A549 (cell line): ENCODE data around the gene ZIC1. TPM values are rescaled to one million over a fixed set of nuclear protein-coding genes. Genes with fewer than 3 reads are reported as not detected.
A peak's percentile ranks its signal among the peaks of the same experiment; 100 is the strongest.

Experiments
- ATAC-seq, 2 experiments: fragments of 200-7000 bp in 1 of 2; fragments of >200 bp in 1 of 2; cut with Nextera tagmentation in 1 of 2; cut with Tn5 transposase in 1 of 2; 3 replicates each; pipeline versions ENCODE4 v1.8.0 to v1.9.1; 2018 to 2020; ENCODE audit warnings: mild to moderate bottlenecking in 1 of 2, moderate library complexity in 1 of 2
- CTCF ChIA-PET: fragments of 300-600 bp; sonication (Branson Sonifier 250); formaldehyde crosslinking; extraction: SDS; loops from one replicate; lab custom pipeline; 2021; ENCODE audit warnings: antibody characterized with exemption, inconsistent platforms; lab: Yijun Ruan, JAX
- POLR2A ChIA-PET: fragments of 350-600 bp; formaldehyde crosslinking; extraction: SDS; loops from one replicate; lab custom pipeline; 2021; ENCODE audit warnings: antibody characterized with exemption, inconsistent platforms; lab: Yijun Ruan, JAX
- DNase-seq, 2 experiments: peaks; one replicate each; pipeline versions ENCODE4 v3.0.0 to v3.0.0-alpha.2; 2011 to 2016; ENCODE audit warnings: low read depth in 1 of 2, low spot score in 1 of 2
- FAIRE-seq: peaks from 2 replicates; lab custom pipeline; 2011; peaks lifted over from hg19 to GRCh38; lab: Jason Lieb, UNC
- H3K27ac ChIP-seq, 2 experiments: fragments of >200 bp; sonication (Bioruptor Twin); formaldehyde crosslinking; 3 replicates each; pipeline ENCODE4 v1.5.1; 2016 to 2017
- H3K4me1 ChIP-seq: fragments of >200 bp; sonication (Bioruptor Twin); formaldehyde crosslinking; 3 replicates; pipeline ENCODE4 v1.6.1; 2016
- H3K4me2 ChIP-seq: fragments of >200 bp; sonication (Bioruptor Twin); formaldehyde crosslinking; 3 replicates; pipeline ENCODE4 v1.6.1; 2016
- H3K4me3 ChIP-seq: fragments of >200 bp; sonication (Bioruptor Twin); formaldehyde crosslinking; 3 replicates; pipeline ENCODE4 v1.5.1; 2016
- H3K9me3 ChIP-seq: fragments of >200 bp; sonication (Bioruptor Twin); formaldehyde crosslinking; 3 replicates; pipeline ENCODE4 v1.6.1; 2016
- BCL3 ChIP-seq: fragments of >200 bp; sonication (Bioruptor Twin); formaldehyde crosslinking; IDR thresholded peaks from 3 replicates; pipeline ENCODE4 v1.6.1; 2016
- CBX8 ChIP-seq: fragments of 200-600 bp; sonication (generic); IDR thresholded peaks from 2 replicates; pipeline ENCODE4 v1.6.1; 2016
- CHD4 ChIP-seq: fragments of 200-600 bp; sonication (generic); IDR thresholded peaks from 2 replicates; pipeline ENCODE4 v1.6.1; 2016; ENCODE audit warnings: antibody characterized with exemption, mild to moderate bottlenecking, borderline replicate concordance
- CTCF ChIP-seq: fragments of >200 bp; sonication (Bioruptor Twin); formaldehyde crosslinking; IDR thresholded peaks from 3 replicates; pipeline ENCODE4 v1.5.1; 2016
- E2F6 ChIP-seq: IDR thresholded peaks from 2 replicates; pipeline ENCODE4 v1.6.1; 2012; ENCODE audit warnings: low read depth, borderline replicate concordance
- EHMT2 ChIP-seq: fragments of 200-600 bp; sonication (generic); IDR thresholded peaks from 2 replicates; pipeline ENCODE4 v1.6.1; 2016; ENCODE audit warnings: antibody characterized with exemption, low read depth, mild to moderate bottlenecking, moderate library complexity
- ELK1 ChIP-seq: fragments of 150-350 bp; IDR thresholded peaks from 2 replicates; pipeline ENCODE4 v1.6.1; 2014; ENCODE audit warnings: low read depth, mild to moderate bottlenecking, low read length
- EP300 ChIP-seq, 2 experiments: fragments of >200 bp; sonication (Bioruptor Twin); formaldehyde crosslinking; IDR thresholded peaks; 2 replicates in 1 of 2; 3 replicates in 1 of 2; pipeline ENCODE4 v1.6.1; 2016 to 2017
- FOSB ChIP-seq: fragments of 250-450 bp; sonication (Bioruptor Pico); IDR thresholded peaks from 2 replicates; pipeline ENCODE4 v1.5.0; 2020; ENCODE audit warnings: mild to moderate bottlenecking, moderate library complexity
- FOXS1 ChIP-seq: fragments of 250-450 bp; sonication (Bioruptor Pico); IDR thresholded peaks from 2 replicates; pipeline ENCODE4 v1.5.0; 2020; ENCODE audit warnings: mild to moderate bottlenecking, moderate library complexity
- HEYL ChIP-seq: fragments of 250-450 bp; sonication (Bioruptor Pico); IDR thresholded peaks from 2 replicates; pipeline ENCODE4 v1.8.0; 2021; ENCODE audit warnings: mild to moderate bottlenecking, moderate library complexity
- HOXA7 ChIP-seq: fragments of 250-450 bp; sonication (Bioruptor Pico); IDR thresholded peaks from 2 replicates; pipeline ENCODE4 v1.5.0; 2020; ENCODE audit warnings: mild to moderate bottlenecking, moderate library complexity
- HOXB5 ChIP-seq: fragments of 250-450 bp; sonication (Bioruptor Pico); IDR thresholded peaks from 2 replicates; pipeline ENCODE4 v1.5.0; 2020; ENCODE audit warnings: mild to moderate bottlenecking, moderate library complexity
- JUN ChIP-seq, 2 experiments: fragments of >200 bp; sonication (Bioruptor Twin); formaldehyde crosslinking; IDR thresholded peaks; 2 replicates in 1 of 2; 3 replicates in 1 of 2; pipeline ENCODE4 v1.6.1; 2016 to 2017
- KDM1A ChIP-seq: fragments of 200-600 bp; sonication (generic); IDR thresholded peaks from 2 replicates; pipeline ENCODE4 v1.6.1; 2016; ENCODE audit warnings: low read depth, mild to moderate bottlenecking
- MAFK ChIP-seq: fragments of 450-650 bp; IDR thresholded peaks from 2 replicates; pipeline ENCODE4 v1.6.1; 2014; ENCODE audit not compliant: partially characterized antibody
- NFE2L2 ChIP-seq: fragments of 150-350 bp; conservative IDR thresholded peaks from 2 replicates; pipeline ENCODE4 v1.6.1; 2014; ENCODE audit warnings: low read length
- NPAS2 ChIP-seq: fragments of 250-450 bp; sonication (Bioruptor Pico); IDR thresholded peaks from 2 replicates; pipeline ENCODE4 v1.8.0; 2022; ENCODE audit warnings: mild to moderate bottlenecking, moderate library complexity, borderline replicate concordance
- PHF8 ChIP-seq: fragments of 200-600 bp; sonication (generic); IDR thresholded peaks from 2 replicates; pipeline ENCODE4 v1.6.1; 2016; ENCODE audit warnings: low read depth, mild to moderate bottlenecking, antibody characterized with exemption, moderate library complexity, borderline replicate concordance
- POLR2AphosphoS2 ChIP-seq: conservative IDR thresholded peaks from 2 replicates; pipeline ENCODE4 v1.6.1; 2012; ENCODE audit warnings: low read length, improper control_type of control experiment, inconsistent platforms
- RAD21 ChIP-seq, 2 experiments: fragments of >200 bp in 1 of 2; sonication (Bioruptor Twin) in 1 of 2; formaldehyde crosslinking in 1 of 2; IDR thresholded peaks in 1 of 2; conservative IDR thresholded peaks in 1 of 2; 2 replicates in 1 of 2; 3 replicates in 1 of 2; pipeline ENCODE4 v1.6.1; 2012 to 2018; ENCODE audit warnings: inconsistent platforms in 1 of 2
- RARB ChIP-seq: fragments of 250-450 bp; sonication (Bioruptor Pico); IDR thresholded peaks from 2 replicates; pipeline ENCODE4 v1.8.0; 2021; ENCODE audit warnings: mild to moderate bottlenecking, moderate library complexity
- RCOR1 ChIP-seq: fragments of 150-350 bp; IDR thresholded peaks from 2 replicates; pipeline ENCODE4 v1.6.1; 2014; ENCODE audit warnings: antibody characterized with exemption, low read length, low read depth
- SMC3 ChIP-seq: fragments of >200 bp; sonication (Bioruptor Twin); formaldehyde crosslinking; IDR thresholded peaks from 3 replicates; pipeline ENCODE4 v1.6.1; 2018; ENCODE audit warnings: inconsistent platforms
- ZFP36 ChIP-seq: fragments of 450-650 bp; IDR thresholded peaks from 2 replicates; pipeline ENCODE4 v1.6.1; 2014; ENCODE audit warnings: borderline replicate concordance; ENCODE audit not compliant: partially characterized antibody
- WGBS: methylation state at CpG from one replicate; pipeline ENCODE4 v1.1.6; 2017; ENCODE audit errors: missing lambda C conversion rate; 5-methylcytosine and 5-hydroxymethylcytosine counted together
- polyA plus RNA-seq, 4 experiments: library from polyadenylated mRNA; depleted of rRNA in 3 of 4; stranded (reverse); fragments of >200 nt; fragmentation: RNase III in 1 of 4; extraction: RNeasy Plus Mini Kit Qiagen cat#74134 plus additional on column Dnase treatment in 1 of 4; gene quantifications; 2 replicates in 3 of 4; 3 replicates in 1 of 4; pipeline ENCODE4 v1.2.3, GENCODE V29; 2011 to 2017

Gene ZIC1
- polyA plus RNA-seq, 2 of the 4 experiments (the other 2 are of a cell fraction) = 0.01 TPM; not detected in 1

GRCh38 chr3:147360646-147361453 is 48.3 kb upstream of the ZIC1 start:
- DNase-seq = no peak
- TF ChIP-seq NFE2L2 (no peak), EHMT2 (no peak), KDM1A (no peak), EP300 (IDR thresholded peaks at IDR 0.05) (no peak), HOXA7 (CRISPR knock-in tag) (no peak), FOSB (CRISPR knock-in tag) (no peak), SMC3 (no peak), ELK1 (no peak), FOXS1 (CRISPR knock-in tag) (no peak)
- no peak overlapping the region for H3K27ac ChIP-seq
- ChIA-PET CTCF (no interaction called here), POLR2A (no interaction called here)
- H3K4me3 ChIP-seq = no peak overlapping the region
- no peak for ATAC-seq
- FAIRE-seq = no peak
- H3K4me1 ChIP-seq = no peaks in the 10 kb centered on the region
- no peak overlapping the region for H3K4me2 ChIP-seq
- 60% methylated on average over 21 of the region's 21 CpGs for WGBS
- no peaks in the 10 kb centered on the region for H3K9me3 ChIP-seq

- Histone ChIP-seq H3K9me3 (no peaks in the 10 kb centered on the region), H3K27ac (no peak overlapping the region)
- DNase-seq = peak in 1 of 2 experiments; percentile 27
- WGBS = 19% methylated on average over 12 of the region's 12 CpGs
- no peak for FAIRE-seq
- TF ChIP-seq ZFP36 (no peak), RARB (no peak), BCL3 (no peak), POLR2AphosphoS2 (no peak), E2F6 (no peak), CHD4 (no peak), EP300 (IDR thresholded peaks at IDR 0.05) (no peak), PHF8 (no peak), CTCF (peak; percentile 34; the same call in 2 of the 3 replicates), JUN (IDR thresholded peaks at IDR 0.05) (no peak), MAFK (no peak), RAD21 (conservative IDR thresholded peaks at IDR 0.05 in 1 of 2, IDR thresholded peaks at IDR 0.05 in 1 of 2) (peak in 1 of 2 experiments; percentile 42; a peak in 2 of 5 replicates), HOXB5 (CRISPR knock-in tag) (no peak), NPAS2 (CRISPR knock-in tag) (no peak), RCOR1 (no peak), HEYL (no peak), CBX8 (no peak)
- TF ChIP-seq, all 56 proteins: peak for 2
- ATAC-seq = peak in 1 of 2 experiments; percentile 81; a peak in 3 of 6 replicates
- no peak overlapping the region for H3K4me2 ChIP-seq
- POLR2A ChIA-PET = no interaction called here
- CTCF ChIA-PET = no interaction called here
- H3K4me1 ChIP-seq = no peaks in the 10 kb centered on the region
- H3K4me3 ChIP-seq = no peak overlapping the region
Measured at GRCh38 chr3:147361454-147362420, 47.4 kb upstream of the ZIC1 start.
